A549 (cell line): ENCODE data around the gene SOWAHC.

Experiments used
- BHLHE40 ChIP-seq: IDR thresholded peaks from 2 replicates; pipeline ENCODE4 v1.6.1; 2012; ENCODE audit warnings: low read depth, low read length, inconsistent platforms
- POLR2A ChIP-seq: IDR thresholded peaks from 2 replicates; pipeline ENCODE4 v1.6.1; 2012; ENCODE audit warnings: mild to moderate bottlenecking, low read length
- ZFP36 ChIP-seq: fragments of 450-650 bp; IDR thresholded peaks from 2 replicates; pipeline ENCODE4 v1.6.1; 2014; ENCODE audit warnings: borderline replicate concordance; ENCODE audit not compliant: partially characterized antibody
- TF ChIP-seq, protein P1 (sequence below): fragments of 200-600 bp; sonication (generic); IDR thresholded peaks from 2 replicates; pipeline ENCODE4 v1.6.1; 2016; ENCODE audit warnings: antibody characterized with exemption, mild to moderate bottlenecking, moderate library complexity
- TF ChIP-seq, protein P2 (sequence below): fragments of >200 bp; sonication (Bioruptor Twin); formaldehyde crosslinking; IDR thresholded peaks from 3 replicates; pipeline ENCODE4 v1.5.1; 2016

DNA sequence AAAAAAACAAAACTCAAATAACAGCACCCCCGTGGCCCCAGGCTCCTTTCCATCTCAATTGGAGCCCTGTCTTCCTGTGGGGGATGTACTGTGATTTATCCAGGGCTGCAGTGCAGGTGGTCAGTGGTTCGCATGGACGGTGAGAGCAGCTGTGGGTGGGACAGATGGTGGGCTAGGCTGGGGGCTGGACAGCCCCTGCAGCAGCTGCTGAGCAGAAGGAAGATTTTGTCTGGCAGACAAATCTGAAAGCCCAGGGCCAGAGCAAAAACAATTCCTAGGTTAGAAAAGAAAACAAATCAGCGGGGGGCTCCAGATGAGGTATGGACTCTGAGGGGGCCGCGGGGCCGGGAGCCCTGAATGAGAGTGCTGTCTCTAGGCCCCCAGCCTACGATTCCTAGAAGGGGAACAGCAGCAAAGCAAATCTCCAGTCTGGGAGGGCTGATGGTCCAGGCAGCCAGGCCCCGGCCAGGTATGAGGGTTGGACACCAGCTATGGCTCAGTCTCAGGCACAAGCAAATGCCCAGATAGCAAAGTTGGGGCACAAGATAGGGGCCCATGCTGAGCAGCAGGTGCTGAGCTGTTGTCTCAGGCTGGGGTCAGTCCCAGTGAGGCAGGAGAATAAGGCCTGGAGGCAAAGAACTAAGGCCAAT is 45.4 kb downstream of the SOWAHC start:
- TF ChIP-seq, protein P1, sequence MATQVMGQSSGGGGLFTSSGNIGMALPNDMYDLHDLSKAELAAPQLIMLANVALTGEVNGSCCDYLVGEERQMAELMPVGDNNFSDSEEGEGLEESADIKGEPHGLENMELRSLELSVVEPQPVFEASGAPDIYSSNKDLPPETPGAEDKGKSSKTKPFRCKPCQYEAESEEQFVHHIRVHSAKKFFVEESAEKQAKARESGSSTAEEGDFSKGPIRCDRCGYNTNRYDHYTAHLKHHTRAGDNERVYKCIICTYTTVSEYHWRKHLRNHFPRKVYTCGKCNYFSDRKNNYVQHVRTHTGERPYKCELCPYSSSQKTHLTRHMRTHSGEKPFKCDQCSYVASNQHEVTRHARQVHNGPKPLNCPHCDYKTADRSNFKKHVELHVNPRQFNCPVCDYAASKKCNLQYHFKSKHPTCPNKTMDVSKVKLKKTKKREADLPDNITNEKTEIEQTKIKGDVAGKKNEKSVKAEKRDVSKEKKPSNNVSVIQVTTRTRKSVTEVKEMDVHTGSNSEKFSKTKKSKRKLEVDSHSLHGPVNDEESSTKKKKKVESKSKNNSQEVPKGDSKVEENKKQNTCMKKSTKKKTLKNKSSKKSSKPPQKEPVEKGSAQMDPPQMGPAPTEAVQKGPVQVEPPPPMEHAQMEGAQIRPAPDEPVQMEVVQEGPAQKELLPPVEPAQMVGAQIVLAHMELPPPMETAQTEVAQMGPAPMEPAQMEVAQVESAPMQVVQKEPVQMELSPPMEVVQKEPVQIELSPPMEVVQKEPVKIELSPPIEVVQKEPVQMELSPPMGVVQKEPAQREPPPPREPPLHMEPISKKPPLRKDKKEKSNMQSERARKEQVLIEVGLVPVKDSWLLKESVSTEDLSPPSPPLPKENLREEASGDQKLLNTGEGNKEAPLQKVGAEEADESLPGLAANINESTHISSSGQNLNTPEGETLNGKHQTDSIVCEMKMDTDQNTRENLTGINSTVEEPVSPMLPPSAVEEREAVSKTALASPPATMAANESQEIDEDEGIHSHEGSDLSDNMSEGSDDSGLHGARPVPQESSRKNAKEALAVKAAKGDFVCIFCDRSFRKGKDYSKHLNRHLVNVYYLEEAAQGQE, result no peak
- TF ChIP-seq, protein P2, sequence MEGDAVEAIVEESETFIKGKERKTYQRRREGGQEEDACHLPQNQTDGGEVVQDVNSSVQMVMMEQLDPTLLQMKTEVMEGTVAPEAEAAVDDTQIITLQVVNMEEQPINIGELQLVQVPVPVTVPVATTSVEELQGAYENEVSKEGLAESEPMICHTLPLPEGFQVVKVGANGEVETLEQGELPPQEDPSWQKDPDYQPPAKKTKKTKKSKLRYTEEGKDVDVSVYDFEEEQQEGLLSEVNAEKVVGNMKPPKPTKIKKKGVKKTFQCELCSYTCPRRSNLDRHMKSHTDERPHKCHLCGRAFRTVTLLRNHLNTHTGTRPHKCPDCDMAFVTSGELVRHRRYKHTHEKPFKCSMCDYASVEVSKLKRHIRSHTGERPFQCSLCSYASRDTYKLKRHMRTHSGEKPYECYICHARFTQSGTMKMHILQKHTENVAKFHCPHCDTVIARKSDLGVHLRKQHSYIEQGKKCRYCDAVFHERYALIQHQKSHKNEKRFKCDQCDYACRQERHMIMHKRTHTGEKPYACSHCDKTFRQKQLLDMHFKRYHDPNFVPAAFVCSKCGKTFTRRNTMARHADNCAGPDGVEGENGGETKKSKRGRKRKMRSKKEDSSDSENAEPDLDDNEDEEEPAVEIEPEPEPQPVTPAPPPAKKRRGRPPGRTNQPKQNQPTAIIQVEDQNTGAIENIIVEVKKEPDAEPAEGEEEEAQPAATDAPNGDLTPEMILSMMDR, result no peak
- no peak for TF ChIP-seq POLR2A
- no peak for TF ChIP-seq ZFP36
- no peak for TF ChIP-seq BHLHE40
